ENCODE data around the gene PRDX5.

Gene PRDX5

DNA sequence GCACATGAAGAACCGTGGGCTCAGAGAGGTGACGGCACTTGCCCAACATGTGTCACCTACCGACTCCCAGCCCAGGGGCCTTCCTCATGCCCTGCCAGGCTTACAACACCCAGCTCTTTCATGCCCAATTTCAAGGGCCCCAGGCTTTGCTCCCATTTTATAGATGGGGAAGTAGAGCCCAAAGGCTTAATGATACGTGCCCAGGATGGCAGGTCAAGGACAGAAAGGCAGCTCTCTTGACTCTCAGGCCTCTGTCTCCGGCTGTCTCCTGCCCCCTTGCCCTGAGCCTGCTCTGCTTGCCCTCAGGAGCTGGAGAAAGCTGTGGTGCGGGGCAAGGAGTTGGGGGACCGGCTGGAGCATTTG is 31.1 kb downstream of the PRDX5 start:
- Histone ChIP-seq H3K9me2 (replicated peaks; ENCODE audit: low read depth, low read length) (no peaks in the 10 kb centered on the region), H3K4me1 (ENCODE audit: insufficient read depth, low read length, poor library complexity, severe bottlenecking) (peaks cover 9% of the 10 kb centered on the region), H3K9me3 (ENCODE audit: insufficient read depth, low read depth, low read length) (no peaks in the 10 kb centered on the region), H3K4me2 (ENCODE audit: low read depth, low read length, poor library complexity, severe bottlenecking) (no peak overlapping the region), H2AFZ (ENCODE audit: low read length) (no peak overlapping the region), H3K9ac (ENCODE audit: low read depth, low read length, poor library complexity, severe bottlenecking) (no peak overlapping the region), H3K4me3 (ENCODE audit: low read length, poor library complexity, severe bottlenecking) (no peak overlapping the region), H3K36me3 (ENCODE audit: insufficient read depth, low read length) (no peaks in the 10 kb centered on the region; the same call in 1 of the 2 replicates), H3K79me2 (ENCODE audit: insufficient read depth, low read length) (no peaks in the 10 kb centered on the region), H3F3A (ENCODE audit: low read depth) (no peaks in the 10 kb centered on the region), H3K27me3 (ENCODE audit: insufficient read depth, low read length, poor library complexity, severe bottlenecking) (no peaks in the 10 kb centered on the region), H4K20me1 (ENCODE audit: insufficient read depth, low read length, poor library complexity, severe bottlenecking) (no peaks in the 10 kb centered on the region)
- TF ChIP-seq, protein P1, sequence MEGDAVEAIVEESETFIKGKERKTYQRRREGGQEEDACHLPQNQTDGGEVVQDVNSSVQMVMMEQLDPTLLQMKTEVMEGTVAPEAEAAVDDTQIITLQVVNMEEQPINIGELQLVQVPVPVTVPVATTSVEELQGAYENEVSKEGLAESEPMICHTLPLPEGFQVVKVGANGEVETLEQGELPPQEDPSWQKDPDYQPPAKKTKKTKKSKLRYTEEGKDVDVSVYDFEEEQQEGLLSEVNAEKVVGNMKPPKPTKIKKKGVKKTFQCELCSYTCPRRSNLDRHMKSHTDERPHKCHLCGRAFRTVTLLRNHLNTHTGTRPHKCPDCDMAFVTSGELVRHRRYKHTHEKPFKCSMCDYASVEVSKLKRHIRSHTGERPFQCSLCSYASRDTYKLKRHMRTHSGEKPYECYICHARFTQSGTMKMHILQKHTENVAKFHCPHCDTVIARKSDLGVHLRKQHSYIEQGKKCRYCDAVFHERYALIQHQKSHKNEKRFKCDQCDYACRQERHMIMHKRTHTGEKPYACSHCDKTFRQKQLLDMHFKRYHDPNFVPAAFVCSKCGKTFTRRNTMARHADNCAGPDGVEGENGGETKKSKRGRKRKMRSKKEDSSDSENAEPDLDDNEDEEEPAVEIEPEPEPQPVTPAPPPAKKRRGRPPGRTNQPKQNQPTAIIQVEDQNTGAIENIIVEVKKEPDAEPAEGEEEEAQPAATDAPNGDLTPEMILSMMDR (conservative IDR thresholded peaks at IDR 0.05; ENCODE audit: low read length) = no peak

DNA sequence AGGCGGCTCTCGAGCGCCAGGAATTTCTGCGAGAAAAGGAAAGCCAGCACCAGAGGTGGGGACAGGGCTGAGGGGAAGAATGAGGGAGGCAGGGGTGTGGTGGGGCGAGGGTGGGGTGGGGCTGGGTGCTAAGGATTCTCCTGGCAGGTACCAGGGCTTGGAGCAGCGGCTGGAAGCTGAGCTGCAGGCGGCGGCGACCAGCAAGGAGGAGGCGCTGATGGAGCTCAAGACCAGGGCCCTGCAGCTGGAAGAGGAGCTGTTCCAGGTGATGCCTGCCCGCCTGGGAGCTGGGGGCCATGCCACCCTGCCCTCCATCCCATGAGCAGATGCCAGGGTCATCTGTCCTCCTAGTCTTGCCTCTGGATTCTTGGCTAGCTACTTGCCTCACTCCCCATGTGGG is 31.5 kb downstream of the PRDX5 start:
- no peaks in the 10 kb centered on the region for H4K20me1 ChIP-seq (ENCODE audit: insufficient read depth, low read length, poor library complexity, severe bottlenecking)
- H3K9ac ChIP-seq (ENCODE audit: low read depth, low read length, poor library complexity, severe bottlenecking) = no peak overlapping the region
- H3K4me3 ChIP-seq (ENCODE audit: low read length, poor library complexity, severe bottlenecking) = no peak overlapping the region
- TF ChIP-seq, protein P1 (conservative IDR thresholded peaks at IDR 0.05; ENCODE audit: low read length) = no peak
- TF ChIP-seq EZH2phosphoT487 (IDR thresholded peaks at IDR 0.05; ENCODE audit: borderline replicate concordance) = no peak
- H3K36me3 ChIP-seq (ENCODE audit: insufficient read depth, low read length) = no peaks in the 10 kb centered on the region; the same call in 1 of the 2 replicates
- H3K9me2 ChIP-seq (replicated peaks; ENCODE audit: low read depth, low read length) = no peaks in the 10 kb centered on the region
- peaks cover 9% of the 10 kb centered on the region for H3K4me1 ChIP-seq (ENCODE audit: insufficient read depth, low read length, poor library complexity, severe bottlenecking)
- H2AFZ ChIP-seq (ENCODE audit: low read length) = no peak overlapping the region
- no peaks in the 10 kb centered on the region for H3K9me3 ChIP-seq (ENCODE audit: insufficient read depth, low read depth, low read length)
- no peaks in the 10 kb centered on the region for H3K27me3 ChIP-seq (ENCODE audit: insufficient read depth, low read length, poor library complexity, severe bottlenecking)
- no peak overlapping the region for H3K4me2 ChIP-seq (ENCODE audit: low read depth, low read length, poor library complexity, severe bottlenecking)
- H3K79me2 ChIP-seq (ENCODE audit: insufficient read depth, low read length) = no peaks in the 10 kb centered on the region
- H3F3A ChIP-seq (ENCODE audit: low read depth) = no peaks in the 10 kb centered on the region

DNA sequence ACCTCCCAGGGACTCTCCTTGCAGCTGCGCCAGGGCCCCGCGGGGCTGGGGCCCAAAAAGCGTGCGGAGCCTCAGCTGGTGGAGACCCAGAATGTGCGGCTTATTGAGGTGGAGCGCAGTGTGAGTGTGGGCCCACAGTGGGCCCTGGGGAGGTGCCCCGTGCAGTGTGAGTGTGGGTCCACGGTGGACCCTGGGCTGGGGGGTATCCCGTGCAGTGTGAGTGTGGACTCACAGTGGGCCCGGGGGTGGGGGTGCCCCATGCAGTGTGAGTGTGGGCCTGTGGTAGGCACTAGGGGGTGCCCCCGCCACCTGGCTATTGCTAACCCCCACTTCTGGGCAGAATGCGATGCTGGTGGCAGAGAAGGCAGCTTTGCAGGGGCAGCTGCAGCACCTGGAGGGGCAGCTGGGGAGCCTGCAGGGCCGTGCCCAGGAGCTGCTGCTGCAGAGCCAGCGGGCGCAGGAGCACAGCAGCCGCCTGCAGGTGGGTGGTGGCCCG is 33.3 kb downstream of the PRDX5 start:
- Histone ChIP-seq H3K4me3 (ENCODE audit: low read length, poor library complexity, severe bottlenecking) (no peak overlapping the region), H3K27me3 (ENCODE audit: insufficient read depth, low read length, poor library complexity, severe bottlenecking) (no peaks in the 10 kb centered on the region), H3K9me3 (ENCODE audit: insufficient read depth, low read depth, low read length) (no peaks in the 10 kb centered on the region), H3K4me1 (ENCODE audit: insufficient read depth, low read length, poor library complexity, severe bottlenecking) (peaks cover 9% of the 10 kb centered on the region), H3F3A (ENCODE audit: low read depth) (no peaks in the 10 kb centered on the region), H3K9me2 (replicated peaks; ENCODE audit: low read depth, low read length) (no peaks in the 10 kb centered on the region), H3K9ac (ENCODE audit: low read depth, low read length, poor library complexity, severe bottlenecking) (no peak overlapping the region), H3K36me3 (ENCODE audit: insufficient read depth, low read length) (no peaks in the 10 kb centered on the region), H3K4me2 (ENCODE audit: low read depth, low read length, poor library complexity, severe bottlenecking) (no peak overlapping the region), H2AFZ (ENCODE audit: low read length) (no peak overlapping the region), H3K79me2 (ENCODE audit: insufficient read depth, low read length) (no peaks in the 10 kb centered on the region), H4K20me1 (ENCODE audit: insufficient read depth, low read length, poor library complexity, severe bottlenecking) (no peaks in the 10 kb centered on the region)
- TF ChIP-seq, protein P1 (conservative IDR thresholded peaks at IDR 0.05; ENCODE audit: low read length) = no peak
